Endothelial cell of umbilical vein (primary cell): Measurements from ENCODE around the gene TATDN3. TPM values are rescaled to one million over a fixed set of nuclear protein-coding genes. Genes with fewer than 3 reads are reported as not detected.

ENCODE experiments used
- BruUV-seq: library from RNA; stranded (reverse); fragments of 400-500 nt; replicated peaks from 2 replicates; lab custom pipeline; 2021; lab: Mats Ljungman, UMichigan
- CTCF ChIA-PET: fragments of 300-600, 350-600 bp; sonication (Branson Sonifier 250); formaldehyde crosslinking; loops from one replicate; lab custom pipeline; 2021; ENCODE audit warnings: antibody characterized with exemption, inconsistent platforms; lab: Charles Lee
- POLR2A ChIA-PET: fragments of 300-600, 350-600 bp; sonication (Branson Sonifier 250); formaldehyde crosslinking; loops from one replicate; lab custom pipeline; 2021; ENCODE audit warnings: antibody characterized with exemption, inconsistent platforms; lab: Charles Lee
- DNase-seq: peaks from one replicate; pipeline ENCODE4 v3.0.0-alpha.2; 2011; ENCODE audit warnings: low read depth, low spot score
- FAIRE-seq: peaks from 2 replicates; lab custom pipeline; 2011; peaks lifted over from hg19 to GRCh38; lab: Jason Lieb, UNC
- H2AFZ ChIP-seq: 2 replicates; pipeline ENCODE4 v1.6.0; 2012; ENCODE audit warnings: low read depth, low read length, control low read depth, inconsistent platforms
- H3K27ac ChIP-seq: 2 replicates; pipeline ENCODE4 v1.5.1; 2011; ENCODE audit warnings: low read depth, mild to moderate bottlenecking, control low read depth, low read length, moderate library complexity; ENCODE audit not compliant: insufficient read depth
- H3K27me3 ChIP-seq, 2 experiments: 2 replicates each; pipeline versions ENCODE4 v1.6.0 to v1.6.1; 2011; ENCODE audit warnings: low read length in 2 of 2, mixed read lengths in 1 of 2; ENCODE audit not compliant: control insufficient read depth in 2 of 2, insufficient read depth in 2 of 2
- H3K36me3 ChIP-seq, 2 experiments: 2 replicates in 1 of 2; 3 replicates in 1 of 2; pipeline ENCODE4 v1.5.1; 2011; ENCODE audit warnings: low read length in 2 of 2, mild to moderate bottlenecking in 1 of 2, moderate library complexity in 1 of 2; ENCODE audit not compliant: control insufficient read depth in 2 of 2, insufficient read depth in 2 of 2; ENCODE audit errors: extremely low read depth in 1 of 2
- H3K4me1 ChIP-seq: 3 replicates; pipeline ENCODE4 v1.5.1; 2011; ENCODE audit warnings: mild to moderate bottlenecking, low read length; ENCODE audit not compliant: control insufficient read depth, insufficient read depth; ENCODE audit errors: extremely low read depth
- H3K4me2 ChIP-seq: 2 replicates; pipeline ENCODE4 v1.6.1; 2011; ENCODE audit warnings: low read length, control low read depth, mixed read lengths; ENCODE audit not compliant: insufficient read depth
- H3K4me3 ChIP-seq, 3 experiments: fragments of 200-600 bp in 1 of 3; sonication (generic), shearing (Covaris generic) in 1 of 3; replicated peaks in 1 of 3; 2 replicates each; pipeline ENCODE4 v1.5.1; 2011 to 2016; ENCODE audit warnings: control low read depth in 3 of 3, low read length in 3 of 3, mild to moderate bottlenecking in 2 of 3, inconsistent platforms in 1 of 3, low read depth in 1 of 3, moderate library complexity in 1 of 3; ENCODE audit not compliant: insufficient read depth in 1 of 3
- H3K79me2 ChIP-seq: 2 replicates; pipeline ENCODE4 v1.6.0; 2012; ENCODE audit warnings: low read length, inconsistent platforms; ENCODE audit not compliant: control insufficient read depth, insufficient read depth
- H3K9ac ChIP-seq: replicated peaks from 2 replicates; pipeline ENCODE3; 2011; ENCODE audit warnings: low read length, control low read depth; ENCODE audit not compliant: insufficient read depth; ENCODE audit errors: extremely low read depth
- H3K9me1 ChIP-seq: replicated peaks from 3 replicates; pipeline ENCODE4 v1.6.0; 2011; ENCODE audit warnings: mild to moderate bottlenecking, low read length; ENCODE audit not compliant: control insufficient read depth, insufficient read depth; ENCODE audit errors: extremely low read depth
- H3K9me3 ChIP-seq: replicated peaks from 2 replicates; pipeline ENCODE4 v1.5.1; 2012; ENCODE audit warnings: low read length, inconsistent platforms; ENCODE audit not compliant: control insufficient read depth, insufficient read depth
- H4K20me1 ChIP-seq: replicated peaks from 2 replicates; pipeline ENCODE3; 2011; ENCODE audit warnings: mild to moderate bottlenecking, low read length; ENCODE audit not compliant: control insufficient read depth, insufficient read depth; ENCODE audit errors: extremely low read depth
- EZH2 ChIP-seq: IDR thresholded peaks from 2 replicates; pipeline ENCODE4 v1.6.1; 2012; ENCODE audit warnings: borderline replicate concordance, low read depth, mild to moderate bottlenecking, moderate library complexity, low read length, inconsistent platforms; ENCODE audit not compliant: severe bottlenecking
- FOS ChIP-seq: IDR thresholded peaks from 2 replicates; pipeline ENCODE4 v1.6.1; 2011; ENCODE audit warnings: mild to moderate bottlenecking, low read length, moderate library complexity, borderline replicate concordance; ENCODE audit not compliant: insufficient read depth
- GATA2 ChIP-seq: IDR thresholded peaks from 2 replicates; pipeline ENCODE4 v1.7.0; 2011; ENCODE audit warnings: low read depth, mild to moderate bottlenecking, moderate library complexity, mixed read lengths, low read length; ENCODE audit not compliant: insufficient read length, insufficient read depth
- JUN ChIP-seq: IDR thresholded peaks from 2 replicates; pipeline ENCODE4 v1.6.1; 2011; ENCODE audit warnings: borderline replicate concordance, low read depth; ENCODE audit not compliant: insufficient read length, insufficient read depth
- MYC ChIP-seq: IDR thresholded peaks from one replicate; pipeline ENCODE4 v1.6.1; 2011; ENCODE audit warnings: mild to moderate bottlenecking, low read depth, low read length
- POLR2A ChIP-seq: IDR thresholded peaks from 2 replicates; pipeline ENCODE4 v1.6.1; 2012; ENCODE audit warnings: low read depth, mild to moderate bottlenecking, control low read depth, low read length
- dilution Hi-C: fragments of 300-500 bp; cut with MboI; formaldehyde crosslinking; loops from one replicate; pipeline ENCODE4 v1.15.0; 2019; ENCODE audit warnings: low sequenced_read_pairs; ENCODE audit not compliant: extremely low pct_ligation_motif_present
- intact Hi-C: fragments of 100-400 bp; cut with micrococcal nuclease; formaldehyde crosslinking; loops from one replicate; pipeline ENCODE4 v1.10.0; 2022
- polyA plus RNA-seq, 4 experiments: library from polyadenylated mRNA; depleted of rRNA in 3 of 4; stranded (reverse) in 3 of 4; unstranded in 1 of 4; fragments of >200 nt; gene quantifications; 2 replicates each; pipeline versions ENCODE4 v1.2.1 to v1.2.3, GENCODE V29; 2011 to 2012; ENCODE audit warnings: missing spikeins in 1 of 4
- total RNA-seq: library from RNA; stranded (reverse); gene quantifications from 2 replicates; pipeline ENCODE4 v1.2.3, GENCODE V29; 2021
- TF ChIP-seq, protein P1 (sequence below): IDR thresholded peaks from 2 replicates; pipeline ENCODE4 v1.6.1; 2011; ENCODE audit not compliant: insufficient read depth, insufficient read length
- TF ChIP-seq, protein P2 (sequence below), 2 donors: IDR thresholded peaks; 1 replicate in 1 of 2; 2 replicates in 1 of 2; pipeline ENCODE4 v1.5.1; 2011; ENCODE audit warnings: low read length in 2 of 2, mild to moderate bottlenecking in 2 of 2, moderate library complexity in 2 of 2, control low read depth in 1 of 2, inconsistent platforms in 1 of 2, low read depth in 1 of 2; ENCODE audit not compliant: insufficient read depth in 1 of 2; ENCODE audit errors: extremely low read depth in 1 of 2

TATDN3 gene
- total and polyA plus RNA-seq, 2 donors (not counting 3 experiments of a cell fraction or from before 2014, with no cell fraction given): 4.3 to 8.0 TPM

DNA sequence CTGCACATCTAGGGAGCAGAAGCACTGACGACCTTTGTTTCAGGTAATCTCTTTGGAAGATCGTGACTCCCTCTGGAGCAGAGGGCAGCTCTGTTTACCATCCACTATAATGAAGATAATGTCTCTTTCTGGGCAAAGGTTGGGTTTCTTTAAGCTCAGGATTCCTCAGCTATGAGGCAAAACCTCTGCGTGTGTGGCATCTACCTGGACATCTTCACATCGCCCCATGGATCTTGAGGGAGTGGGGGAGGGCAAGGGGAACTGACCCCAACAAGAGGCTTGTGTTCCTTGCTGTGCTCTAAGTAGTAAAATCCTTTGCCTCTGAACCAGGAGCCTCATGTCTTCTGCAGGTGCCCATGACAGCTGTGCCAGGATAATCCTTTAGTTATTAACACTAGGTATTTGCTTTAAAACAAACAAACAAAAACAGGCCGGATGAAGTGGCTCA is 36.2 kb downstream of the TATDN3 start:
- Histone ChIP-seq H3K4me3 (no peak overlapping the region), H3K27ac (no peak overlapping the region), H3K36me3 (no peaks in the 10 kb centered on the region), H4K20me1 (no peaks in the 10 kb centered on the region), H3K79me2 (no peaks in the 10 kb centered on the region), H3K9me3 (peaks cover 3% of the 10 kb centered on the region), H3K4me2 (no peak overlapping the region), H3K4me1 (no peaks in the 10 kb centered on the region), H3K9ac (no peak overlapping the region), H3K27me3 (no peaks in the 10 kb centered on the region), H2AFZ (no peak overlapping the region), H3K9me1 (no peaks in the 10 kb centered on the region)
- no TSS peak for BruUV-seq
- CTCF ChIA-PET: interaction anchor here (1.2 kb wide), 1 partner anchor 11 kb away, joined by 3 read pairs; no protein-coding TSS in a partner anchor
- POLR2A ChIA-PET: no interaction called here
- dilution Hi-C loops: no loop called here
- TF ChIP-seq GATA2: no peak
- TF ChIP-seq, protein P1, sequence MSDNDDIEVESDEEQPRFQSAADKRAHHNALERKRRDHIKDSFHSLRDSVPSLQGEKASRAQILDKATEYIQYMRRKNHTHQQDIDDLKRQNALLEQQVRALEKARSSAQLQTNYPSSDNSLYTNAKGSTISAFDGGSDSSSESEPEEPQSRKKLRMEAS: no peak
- TF ChIP-seq EZH2: no peak
- TF ChIP-seq, protein P2, sequence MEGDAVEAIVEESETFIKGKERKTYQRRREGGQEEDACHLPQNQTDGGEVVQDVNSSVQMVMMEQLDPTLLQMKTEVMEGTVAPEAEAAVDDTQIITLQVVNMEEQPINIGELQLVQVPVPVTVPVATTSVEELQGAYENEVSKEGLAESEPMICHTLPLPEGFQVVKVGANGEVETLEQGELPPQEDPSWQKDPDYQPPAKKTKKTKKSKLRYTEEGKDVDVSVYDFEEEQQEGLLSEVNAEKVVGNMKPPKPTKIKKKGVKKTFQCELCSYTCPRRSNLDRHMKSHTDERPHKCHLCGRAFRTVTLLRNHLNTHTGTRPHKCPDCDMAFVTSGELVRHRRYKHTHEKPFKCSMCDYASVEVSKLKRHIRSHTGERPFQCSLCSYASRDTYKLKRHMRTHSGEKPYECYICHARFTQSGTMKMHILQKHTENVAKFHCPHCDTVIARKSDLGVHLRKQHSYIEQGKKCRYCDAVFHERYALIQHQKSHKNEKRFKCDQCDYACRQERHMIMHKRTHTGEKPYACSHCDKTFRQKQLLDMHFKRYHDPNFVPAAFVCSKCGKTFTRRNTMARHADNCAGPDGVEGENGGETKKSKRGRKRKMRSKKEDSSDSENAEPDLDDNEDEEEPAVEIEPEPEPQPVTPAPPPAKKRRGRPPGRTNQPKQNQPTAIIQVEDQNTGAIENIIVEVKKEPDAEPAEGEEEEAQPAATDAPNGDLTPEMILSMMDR (IDR thresholded peaks at IDR 0.05; ENCODE audit: extremely low read depth in 1 of 2, insufficient read depth in 1 of 2, low read depth in 1 of 2, low read length in 2 of 2): no peak
- no peak for TF ChIP-seq POLR2A
- no peak for TF ChIP-seq MYC
- intact Hi-C loops: no loop called here
- FAIRE-seq: no peak
- no peak for DNase-seq

DNA sequence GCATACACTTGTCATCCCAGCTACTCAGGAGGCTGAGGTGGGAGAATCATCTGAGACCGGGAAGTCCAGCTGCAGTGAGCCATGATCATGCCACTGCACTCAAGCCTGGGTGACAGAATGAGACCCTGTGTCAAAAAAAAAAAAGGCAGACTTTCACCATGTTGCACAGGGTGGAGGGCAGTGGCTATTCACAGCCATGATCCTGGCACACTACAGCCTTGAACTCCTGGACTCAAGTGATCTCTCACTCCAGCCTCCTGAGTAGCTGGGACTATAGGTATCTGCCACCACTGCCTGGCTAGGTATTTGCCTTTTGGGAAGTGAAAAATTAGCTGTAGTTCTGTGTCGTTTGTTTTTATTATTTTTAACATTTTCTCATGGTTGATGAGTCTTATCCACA is 36.7 kb downstream of the TATDN3 start:
- no peaks in the 10 kb centered on the region for H3K79me2 ChIP-seq
- BruUV-seq: no TSS peak
- H3K27ac ChIP-seq: no peak overlapping the region
- no peaks in the 10 kb centered on the region for H3K4me1 ChIP-seq
- no peaks in the 10 kb centered on the region for H3K9me1 ChIP-seq
- intact Hi-C loops: no loop called here
- DNase-seq: no peak
- TF ChIP-seq POLR2A: no peak
- TF ChIP-seq, protein P1: no peak
- no peak for TF ChIP-seq EZH2
- TF ChIP-seq GATA2: no peak
- no peak for TF ChIP-seq MYC
- no peak for TF ChIP-seq JUN
- TF ChIP-seq FOS: no peak
- CTCF ChIA-PET: interaction anchor here (2.0 kb wide), 1 partner anchor 13 kb away, joined by 6 read pairs; no protein-coding TSS in a partner anchor
- dilution Hi-C loops: no loop called here
- H3K9ac ChIP-seq: no peak overlapping the region
- peaks cover 3% of the 10 kb centered on the region for H3K9me3 ChIP-seq
- H4K20me1 ChIP-seq: no peaks in the 10 kb centered on the region
- H3K4me3 ChIP-seq: no peak overlapping the region
- no peak overlapping the region for H2AFZ ChIP-seq
- H3K36me3 ChIP-seq: no peaks in the 10 kb centered on the region
- POLR2A ChIA-PET: no interaction called here
- H3K27me3 ChIP-seq: no peaks in the 10 kb centered on the region
- H3K4me2 ChIP-seq: no peak overlapping the region
- no peak for FAIRE-seq
